ENCODE results near the gene ZXDA. TPM values are rescaled to one million over a fixed set of nuclear protein-coding genes. Genes with fewer than 3 reads are reported as not detected.
"Not testable (repeated sequence)": the region's sequence is repeated elsewhere in the genome, so short reads cannot be mapped to it uniquely, and the experiment has no call there.

The ZXDA gene
- total RNA-seq: 1 to 10 TPM; 2.8 to 2.9 TPM

DNA sequence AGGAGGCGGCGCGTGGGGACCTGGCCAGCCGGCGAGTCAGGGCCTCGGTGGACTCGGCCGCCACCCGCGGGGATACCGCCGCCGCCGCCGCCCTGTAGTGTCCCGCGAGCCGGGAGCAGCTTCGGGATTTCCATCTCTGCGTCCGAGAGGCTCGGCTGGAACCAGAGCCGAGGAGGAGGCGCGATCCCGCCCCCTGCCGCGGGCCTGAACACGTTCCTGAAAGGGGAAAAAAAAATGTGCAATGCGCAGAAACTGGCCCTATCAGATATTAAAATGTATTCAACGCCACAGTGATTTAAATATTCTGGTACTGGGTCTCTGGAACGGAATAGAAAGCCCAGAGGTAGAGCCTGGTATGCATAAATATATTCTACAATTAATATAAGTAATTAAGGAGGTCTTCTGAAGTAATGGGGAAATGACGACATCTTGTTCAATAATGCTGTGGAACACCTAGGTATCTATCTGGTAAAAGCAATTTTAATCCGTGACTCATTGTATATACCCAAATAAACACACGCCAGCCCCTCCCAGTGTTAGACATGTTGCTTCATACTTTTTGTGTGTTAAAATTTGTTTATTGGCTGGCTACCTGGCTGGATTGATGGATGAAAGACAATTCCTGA, at the start of gene ZXDA:
ZXDA (minus strand) TSS at position 172 of the 626 bp plus-strand sequence; CDS start at position 134, 38 bp downstream.
- DNase-seq; CTCF ChIA-PET; H3K27me3 Mint-ChIP-seq (ENCODE audit: low read depth); H3K36me3 Mint-ChIP-seq (ENCODE audit: low read depth); H3K9me3 Mint-ChIP-seq (ENCODE audit: insufficient read depth); POLR2A ChIA-PET: not testable (repeated sequence)
- peaks cover 29% of the 10 kb centered on the region for H3K4me1 Mint-ChIP-seq (ENCODE audit: low read depth)
- peak within 1 kb of the TSS; percentile 86 for H3K27ac Mint-ChIP-seq
- peak within 1 kb of the TSS; percentile 70 for H3K4me3 Mint-ChIP-seq
- ATAC-seq: peak; percentile 73

GRCh38 chrX:57952320-57952678, 42.0 kb upstream of the ZXDA start:
- no peaks in the 10 kb centered on the region for H3K4me1 Mint-ChIP-seq (ENCODE audit: low read depth)
- H3K27me3 Mint-ChIP-seq (ENCODE audit: low read depth): no peaks in the 10 kb centered on the region
- H3K36me3 Mint-ChIP-seq (ENCODE audit: low read depth): no peaks in the 10 kb centered on the region
- no peak for DNase-seq
- no peaks in the 10 kb centered on the region for H3K9me3 Mint-ChIP-seq (ENCODE audit: insufficient read depth)
- no peak overlapping the region for H3K4me3 Mint-ChIP-seq
- POLR2A ChIA-PET: no interaction called here
- ATAC-seq: no peak
- no peak overlapping the region for H3K27ac Mint-ChIP-seq
- CTCF ChIA-PET: no interaction called here

GRCh38 chrX:57951666-57952319, 41.5 kb upstream of the ZXDA start:
- no peaks in the 10 kb centered on the region for H3K27me3 Mint-ChIP-seq (ENCODE audit: low read depth)

GRCh38 chrX:57933321-57933720, 23.1 kb upstream of the ZXDA start:
- no peak for ATAC-seq
- H3K4me3 Mint-ChIP-seq: no peak overlapping the region
- ChIA-PET POLR2A (no interaction called here), CTCF (no interaction called here)
- DNase-seq: no peak
- H3K9me3 Mint-ChIP-seq (ENCODE audit: insufficient read depth): no peaks in the 10 kb centered on the region
- H3K27ac Mint-ChIP-seq: no peak overlapping the region
- no peaks in the 10 kb centered on the region for H3K27me3 Mint-ChIP-seq (ENCODE audit: low read depth)
- H3K4me1 Mint-ChIP-seq (ENCODE audit: low read depth): no peaks in the 10 kb centered on the region
- H3K36me3 Mint-ChIP-seq (ENCODE audit: low read depth): no peaks in the 10 kb centered on the region

More at GRCh38 chrX:57951666-57952319, 41.5 kb upstream of the ZXDA start:
- ATAC-seq (no peak), DNase-seq (no peak)
- Mint-ChIP-seq H3K4me3 (no peak overlapping the region), H3K36me3 (ENCODE audit: low read depth) (no peaks in the 10 kb centered on the region), H3K9me3 (ENCODE audit: insufficient read depth) (no peaks in the 10 kb centered on the region), H3K4me1 (ENCODE audit: low read depth) (no peaks in the 10 kb centered on the region), H3K27ac (no peak overlapping the region)
- ChIA-PET POLR2A (no interaction called here), CTCF (no interaction called here)

- ChIA-PET POLR2A (no interaction called here), CTCF (no interaction called here)
- no peaks in the 10 kb centered on the region for H3K27me3 Mint-ChIP-seq (ENCODE audit: low read depth)
- H3K27ac Mint-ChIP-seq: no peak overlapping the region
- no peak overlapping the region for H3K4me3 Mint-ChIP-seq
- no peaks in the 10 kb centered on the region for H3K4me1 Mint-ChIP-seq (ENCODE audit: low read depth)
- H3K9me3 Mint-ChIP-seq (ENCODE audit: insufficient read depth): no peaks in the 10 kb centered on the region
- ATAC-seq (no peak), DNase-seq (no peak)
- no peaks in the 10 kb centered on the region for H3K36me3 Mint-ChIP-seq (ENCODE audit: low read depth)
Measured at GRCh38 chrX:57932266-57932665, 22.0 kb upstream of the ZXDA start.

DNA sequence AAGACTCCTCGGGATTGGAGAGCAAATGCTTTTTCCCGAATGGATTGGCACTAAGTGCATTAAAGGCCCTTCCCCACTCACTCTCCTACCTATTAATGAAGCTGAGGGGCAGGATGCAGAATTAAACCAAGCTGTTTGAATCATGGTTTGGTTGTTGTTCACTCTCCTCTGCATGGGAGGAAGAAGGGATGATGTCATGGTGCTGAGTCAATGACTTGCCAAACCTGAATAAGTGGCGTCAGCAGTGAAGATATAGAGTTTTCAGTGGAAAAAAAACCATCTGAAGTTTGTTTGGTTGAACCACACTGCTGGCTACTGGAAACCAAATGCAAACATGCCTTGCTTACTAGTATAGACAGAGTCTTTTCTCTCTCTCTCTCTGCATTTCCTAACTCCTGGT, 19.8 kb upstream of the ZXDA start:
- POLR2A ChIA-PET: no interaction called here
- DNase-seq (no peak), ATAC-seq (no peak)
- H3K27ac Mint-ChIP-seq: no peak overlapping the region
- no peak overlapping the region for H3K4me3 Mint-ChIP-seq
- no peaks in the 10 kb centered on the region for H3K9me3 Mint-ChIP-seq (ENCODE audit: insufficient read depth)
- CTCF ChIA-PET: interaction anchor here (1.0 kb wide), 1 partner anchor 110 kb away, joined by 4 read pairs; no protein-coding TSS in a partner anchor
- no peaks in the 10 kb centered on the region for H3K4me1 Mint-ChIP-seq (ENCODE audit: low read depth)
- no peaks in the 10 kb centered on the region for H3K36me3 Mint-ChIP-seq (ENCODE audit: low read depth)
- H3K27me3 Mint-ChIP-seq (ENCODE audit: low read depth): no peaks in the 10 kb centered on the region

DNA sequence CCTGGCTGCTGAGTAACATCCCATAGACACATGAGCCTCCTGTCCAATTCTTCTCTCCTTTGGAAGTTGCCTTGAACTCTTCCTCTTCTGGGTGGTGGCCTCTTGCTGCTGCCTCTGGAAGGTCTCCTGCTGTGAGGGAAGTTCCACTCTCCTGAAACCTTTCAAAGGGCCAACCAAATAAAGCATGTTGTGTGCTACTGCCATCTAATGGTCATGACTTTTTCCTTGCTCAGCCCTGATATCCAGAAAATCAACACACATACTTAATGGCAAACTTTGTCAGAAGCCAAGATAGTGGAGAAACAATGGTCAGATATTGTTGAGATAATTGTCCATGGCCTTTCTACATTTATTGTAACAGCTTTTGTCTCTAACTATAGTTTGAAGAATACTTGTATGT, 19.1 kb upstream of the ZXDA start:
- Mint-ChIP-seq H3K4me3 (no peak overlapping the region), H3K4me1 (ENCODE audit: low read depth) (no peaks in the 10 kb centered on the region), H3K36me3 (ENCODE audit: low read depth) (no peaks in the 10 kb centered on the region), H3K27ac (no peak overlapping the region), H3K27me3 (ENCODE audit: low read depth) (no peaks in the 10 kb centered on the region), H3K9me3 (ENCODE audit: insufficient read depth) (no peaks in the 10 kb centered on the region)
- ChIA-PET POLR2A (no interaction called here), CTCF (interaction anchor here (0.6 to 1.0 kb wide), 3 partner anchors 106 to 111 kb away, joined by 3 to 4 read pairs (median 3); no protein-coding TSS in a partner anchor)
- ATAC-seq: no peak
- DNase-seq: no peak

GRCh38 chrX:57925806-57926205, 15.5 kb upstream of the ZXDA start:
- ChIA-PET POLR2A (no interaction called here), CTCF (no interaction called here)
- no peak overlapping the region for H3K4me3 Mint-ChIP-seq
- no peak for DNase-seq
- ATAC-seq: no peak
- no peak overlapping the region for H3K27ac Mint-ChIP-seq
- no peaks in the 10 kb centered on the region for H3K4me1 Mint-ChIP-seq (ENCODE audit: low read depth)
- H3K27me3 Mint-ChIP-seq (ENCODE audit: low read depth): no peaks in the 10 kb centered on the region
- H3K9me3 Mint-ChIP-seq (ENCODE audit: insufficient read depth): no peaks in the 10 kb centered on the region
- H3K36me3 Mint-ChIP-seq (ENCODE audit: low read depth): no peaks in the 10 kb centered on the region

DNA sequence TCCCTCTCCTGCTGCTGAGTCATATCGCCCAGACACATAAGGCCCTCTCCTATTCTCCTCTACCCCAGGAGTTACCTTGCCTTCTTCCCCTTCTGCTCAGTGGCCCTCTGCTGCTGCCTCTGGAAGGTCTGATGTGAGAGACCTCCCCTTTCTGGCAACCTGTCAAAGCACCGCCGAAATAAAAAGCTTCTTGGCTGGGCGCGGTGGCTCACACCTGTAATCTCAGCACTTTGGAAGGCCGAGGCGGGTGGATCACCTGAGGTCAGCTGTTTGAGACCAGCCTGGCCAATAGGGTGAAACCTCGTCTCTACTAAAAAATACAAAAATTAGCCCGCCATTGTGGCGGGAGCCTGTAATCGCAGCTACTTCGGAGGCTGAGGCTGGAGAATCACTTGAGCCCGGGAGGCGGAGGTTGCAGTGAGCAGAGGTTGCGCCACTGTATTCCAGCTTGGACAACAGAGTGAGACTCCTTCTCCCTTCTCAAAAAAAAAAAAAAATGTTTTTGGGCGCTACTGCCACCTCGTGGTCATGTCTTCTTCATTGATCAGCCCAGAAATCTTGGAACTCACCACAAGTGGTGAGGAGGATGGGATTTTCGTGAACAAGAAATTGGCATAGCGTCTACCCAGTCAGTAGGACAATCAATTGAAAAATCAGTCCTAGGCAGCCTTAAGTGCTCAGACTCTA, 8.6 kb upstream of the ZXDA start:
- Mint-ChIP-seq H3K27me3 (ENCODE audit: low read depth) (no peaks in the 10 kb centered on the region), H3K27ac (no peak overlapping the region), H3K9me3 (ENCODE audit: insufficient read depth) (no peaks in the 10 kb centered on the region), H3K4me1 (ENCODE audit: low read depth) (no peaks in the 10 kb centered on the region), H3K4me3 (no peak overlapping the region), H3K36me3 (ENCODE audit: low read depth) (no peaks in the 10 kb centered on the region)
- DNase-seq (no peak), ATAC-seq (no peak)
- ChIA-PET POLR2A (no interaction called here), CTCF (no interaction called here)

- Mint-ChIP-seq H3K27me3 (ENCODE audit: low read depth) (no peaks in the 10 kb centered on the region), H3K27ac (no peak overlapping the region), H3K9me3 (ENCODE audit: insufficient read depth) (no peaks in the 10 kb centered on the region), H3K4me3 (no peak overlapping the region), H3K4me1 (ENCODE audit: low read depth) (peaks cover 9% of the 10 kb centered on the region), H3K36me3 (ENCODE audit: low read depth) (no peaks in the 10 kb centered on the region)
- DNase-seq (no peak), ATAC-seq (no peak)
- POLR2A ChIA-PET: no interaction called here
- CTCF ChIA-PET: no interaction called here
Measured at GRCh38 chrX:57915680-57916079, 5.4 kb upstream of the ZXDA start.

GRCh38 chrX:57909595-57910286, 517 bp downstream of the ZXDA start:
- H3K9me3 Mint-ChIP-seq (ENCODE audit: insufficient read depth); CTCF ChIA-PET; H3K27me3 Mint-ChIP-seq (ENCODE audit: low read depth); DNase-seq; H3K36me3 Mint-ChIP-seq (ENCODE audit: low read depth): not testable (repeated sequence)
- H3K4me1 Mint-ChIP-seq (ENCODE audit: low read depth): peaks cover 29% of the 10 kb centered on the region
- POLR2A ChIA-PET: interaction anchor here (0.6 kb wide), 1 partner anchor 12 kb away, joined by 4 read pairs; no protein-coding TSS in a partner anchor
- H3K27ac Mint-ChIP-seq: peak overlapping the region; percentile 76
- H3K4me3 Mint-ChIP-seq: peak overlapping the region; percentile 56
- ATAC-seq: peak; percentile 85

GRCh38 chrX:57908972-57909594, 1.2 kb downstream of the ZXDA start:
- DNase-seq; H3K36me3 Mint-ChIP-seq (ENCODE audit: low read depth); H3K27me3 Mint-ChIP-seq (ENCODE audit: low read depth); H3K9me3 Mint-ChIP-seq (ENCODE audit: insufficient read depth); ATAC-seq; H3K4me3 Mint-ChIP-seq; CTCF ChIA-PET; H3K27ac Mint-ChIP-seq; POLR2A ChIA-PET: not testable (repeated sequence)
- peaks cover 29% of the 10 kb centered on the region for H3K4me1 Mint-ChIP-seq (ENCODE audit: low read depth)

Data from activated CD8-positive, alpha-beta T cell treated with anti-CD3 and anti-CD28 coated beads, Interleukin-2, amount 10 ng/mL, durations not matched to agents 7 days and 5 days (primary cell).